BJ (cell line): ENCODE results near the gene SGTA. TPM values are rescaled to one million over a fixed set of nuclear protein-coding genes. Genes with fewer than 3 reads are reported as not detected.

Source experiments
- CTCF ChIA-PET: fragments of 350-600 bp; formaldehyde crosslinking; extraction: SDS; loops from one replicate; lab custom pipeline; 2021; ENCODE audit warnings: antibody characterized with exemption, inconsistent platforms; lab: Yijun Ruan, JAX
- POLR2A ChIA-PET: fragments of 300-600 bp; sonication (Branson Sonifier 250); formaldehyde crosslinking; extraction: SDS; loops from one replicate; lab custom pipeline; 2021; ENCODE audit warnings: antibody characterized with exemption; lab: Charles Lee
- DNase-seq: peaks from one replicate; pipeline ENCODE4 v3.0.0-alpha.2; 2011; ENCODE audit warnings: low read depth
- H3K27me3 ChIP-seq: 2 replicates; pipeline ENCODE4 v1.6.0; 2011; ENCODE audit warnings: low read length; ENCODE audit not compliant: control insufficient read depth, insufficient read depth
- H3K36me3 ChIP-seq: 2 replicates; pipeline ENCODE4 v1.5.1; 2011; ENCODE audit warnings: low read length; ENCODE audit not compliant: control insufficient read depth, insufficient read depth
- H3K4me3 ChIP-seq: 2 replicates; pipeline ENCODE4 v1.5.1; 2011; ENCODE audit warnings: low read depth, mild to moderate bottlenecking, control low read depth, low read length
- polyA plus RNA-seq: library from polyadenylated mRNA; depleted of rRNA; stranded (reverse); fragments of >200 nt; gene quantifications from 2 replicates; pipeline ENCODE4 v1.2.3, GENCODE V29; 2011
- TF ChIP-seq, protein P1 (sequence below): IDR thresholded peaks from 2 replicates; pipeline ENCODE4 v1.5.1; 2011; ENCODE audit warnings: low read depth, mild to moderate bottlenecking, control low read depth, inconsistent platforms, low read length, moderate library complexity; ENCODE audit not compliant: insufficient read depth

SGTA gene
- polyA plus RNA-seq, 1 experiment, result 88.2 TPM

DNA sequence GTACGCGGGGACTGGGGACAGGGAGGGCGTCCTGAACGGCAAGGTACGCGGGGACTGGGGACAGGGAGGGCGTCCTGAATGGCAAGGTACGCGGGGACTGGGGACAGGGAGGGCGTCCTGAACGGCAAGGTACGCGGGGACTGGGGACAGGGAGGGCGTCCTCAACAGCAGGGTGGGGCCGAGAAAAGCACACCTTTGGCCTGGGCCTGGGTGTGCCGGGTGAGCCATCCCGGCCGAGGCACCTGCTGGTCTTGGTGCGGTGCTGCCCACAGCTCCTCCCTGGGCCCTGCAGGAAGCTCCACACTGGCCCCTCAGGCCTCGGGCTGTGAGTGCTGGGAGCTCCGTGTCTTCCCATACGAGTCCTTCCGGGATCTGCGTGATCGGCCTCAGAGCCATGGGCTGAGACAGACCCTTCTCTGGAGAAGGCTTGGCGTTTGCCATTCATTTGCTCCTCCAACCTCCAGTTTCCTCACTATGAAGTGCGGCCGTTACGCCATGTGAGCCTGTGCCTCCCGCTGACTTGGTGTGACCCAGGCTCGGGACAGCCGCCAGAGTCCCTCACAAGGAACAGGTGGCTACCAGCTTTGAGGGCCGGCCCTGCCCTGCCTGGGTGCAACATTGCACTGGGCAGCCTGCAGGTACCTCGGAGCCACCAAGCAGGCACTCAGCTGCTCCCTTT, 28.8 kb upstream of the SGTA start:
- peaks cover 26% of the 10 kb centered on the region for H3K36me3 ChIP-seq
- TF ChIP-seq, protein P1, sequence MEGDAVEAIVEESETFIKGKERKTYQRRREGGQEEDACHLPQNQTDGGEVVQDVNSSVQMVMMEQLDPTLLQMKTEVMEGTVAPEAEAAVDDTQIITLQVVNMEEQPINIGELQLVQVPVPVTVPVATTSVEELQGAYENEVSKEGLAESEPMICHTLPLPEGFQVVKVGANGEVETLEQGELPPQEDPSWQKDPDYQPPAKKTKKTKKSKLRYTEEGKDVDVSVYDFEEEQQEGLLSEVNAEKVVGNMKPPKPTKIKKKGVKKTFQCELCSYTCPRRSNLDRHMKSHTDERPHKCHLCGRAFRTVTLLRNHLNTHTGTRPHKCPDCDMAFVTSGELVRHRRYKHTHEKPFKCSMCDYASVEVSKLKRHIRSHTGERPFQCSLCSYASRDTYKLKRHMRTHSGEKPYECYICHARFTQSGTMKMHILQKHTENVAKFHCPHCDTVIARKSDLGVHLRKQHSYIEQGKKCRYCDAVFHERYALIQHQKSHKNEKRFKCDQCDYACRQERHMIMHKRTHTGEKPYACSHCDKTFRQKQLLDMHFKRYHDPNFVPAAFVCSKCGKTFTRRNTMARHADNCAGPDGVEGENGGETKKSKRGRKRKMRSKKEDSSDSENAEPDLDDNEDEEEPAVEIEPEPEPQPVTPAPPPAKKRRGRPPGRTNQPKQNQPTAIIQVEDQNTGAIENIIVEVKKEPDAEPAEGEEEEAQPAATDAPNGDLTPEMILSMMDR, result no peak
- ChIA-PET CTCF (no interaction called here), POLR2A (no interaction called here)
- H3K27me3 ChIP-seq, result no peaks in the 10 kb centered on the region
- no peak for DNase-seq
- no peak overlapping the region for H3K4me3 ChIP-seq

DNA sequence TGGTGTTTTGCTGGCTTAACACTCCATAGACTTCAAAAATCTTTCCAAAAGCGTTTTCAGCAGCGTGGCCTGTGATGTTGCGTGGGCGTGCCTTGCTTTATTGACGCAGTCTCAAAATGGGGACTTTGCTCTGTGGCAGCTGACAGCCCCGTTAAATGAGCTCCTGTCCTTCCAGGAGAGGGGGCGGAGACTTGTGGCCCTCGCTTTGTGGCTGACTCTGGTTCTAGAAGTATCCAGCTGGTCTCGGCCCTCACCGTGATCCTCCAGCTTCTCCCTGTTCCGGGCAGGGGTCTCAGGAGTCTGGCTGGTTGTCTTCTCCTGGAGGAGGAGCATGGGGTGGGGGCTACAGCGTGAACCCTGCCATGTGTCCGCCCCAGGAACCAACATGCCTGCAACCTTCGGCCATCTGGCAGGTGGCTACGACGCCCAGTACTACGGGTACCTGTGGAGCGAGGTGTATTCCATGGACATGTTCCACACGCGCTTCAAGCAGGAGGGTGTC, 28.2 kb upstream of the SGTA start:
- peaks cover 26% of the 10 kb centered on the region for H3K36me3 ChIP-seq
- POLR2A ChIA-PET, result no interaction called here
- CTCF ChIA-PET, result no interaction called here

DNA sequence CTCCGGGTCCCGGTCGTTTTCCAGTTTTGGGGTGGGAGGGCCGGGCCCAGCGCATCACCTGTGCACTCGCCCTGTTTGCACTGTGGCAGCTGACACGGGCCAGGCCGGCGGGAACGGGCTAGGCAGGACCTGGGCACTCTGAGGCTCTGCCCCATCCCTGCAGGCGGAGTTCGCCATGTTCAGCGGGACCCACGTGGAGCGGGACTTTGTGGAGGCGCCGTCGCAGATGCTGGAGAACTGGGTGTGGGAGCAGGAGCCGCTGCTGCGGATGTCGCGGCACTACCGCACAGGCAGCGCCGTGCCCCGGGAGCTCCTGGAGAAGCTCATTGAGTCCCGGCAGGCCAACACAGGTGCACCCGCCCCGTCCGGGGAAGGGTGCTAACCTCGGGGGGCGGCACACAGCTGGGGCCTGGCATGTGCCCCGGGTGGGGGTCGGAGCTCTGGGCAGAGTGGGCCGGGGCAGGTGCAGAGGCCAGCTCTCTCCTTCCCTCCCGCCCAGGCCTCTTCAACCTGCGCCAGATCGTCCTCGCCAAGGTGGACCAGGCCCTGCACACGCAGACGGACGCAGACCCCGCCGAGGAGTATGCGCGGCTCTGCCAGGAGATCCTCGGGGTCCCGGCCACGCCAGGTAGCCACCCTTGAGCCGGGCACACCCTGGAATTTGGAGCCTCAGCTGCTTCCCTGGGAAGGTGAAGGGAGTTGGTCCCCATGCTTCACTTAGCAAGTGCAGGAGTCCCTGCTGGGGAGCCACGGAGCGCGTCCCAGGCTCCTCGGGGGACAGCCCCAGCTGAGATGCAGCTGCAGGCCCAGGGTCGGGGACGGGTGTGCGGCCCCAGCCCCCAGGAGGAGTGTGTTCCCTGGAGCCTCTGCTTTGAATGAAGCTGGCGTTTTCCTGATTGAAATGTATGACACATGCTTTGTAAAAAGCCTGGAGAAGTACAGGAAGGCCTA, 27.3 kb upstream of the SGTA start:
- Histone ChIP-seq H3K4me3 (no peak overlapping the region), H3K36me3 (peaks cover 28% of the 10 kb centered on the region), H3K27me3 (no peaks in the 10 kb centered on the region)
- DNase-seq, result no peak
- TF ChIP-seq, protein P1, result no peak
- ChIA-PET POLR2A (no interaction called here), CTCF (interaction anchor here (0.6 to 1.1 kb wide), 3 partner anchors 9 to 77 kb away, joined by 3 read pairs; no protein-coding TSS in a partner anchor)

More for the DNA sequence above, 28.2 kb upstream of the SGTA start:
- DNase-seq, result no peak
- TF ChIP-seq, protein P1, result no peak
- Histone ChIP-seq H3K4me3 (no peak overlapping the region), H3K27me3 (no peaks in the 10 kb centered on the region)

DNA sequence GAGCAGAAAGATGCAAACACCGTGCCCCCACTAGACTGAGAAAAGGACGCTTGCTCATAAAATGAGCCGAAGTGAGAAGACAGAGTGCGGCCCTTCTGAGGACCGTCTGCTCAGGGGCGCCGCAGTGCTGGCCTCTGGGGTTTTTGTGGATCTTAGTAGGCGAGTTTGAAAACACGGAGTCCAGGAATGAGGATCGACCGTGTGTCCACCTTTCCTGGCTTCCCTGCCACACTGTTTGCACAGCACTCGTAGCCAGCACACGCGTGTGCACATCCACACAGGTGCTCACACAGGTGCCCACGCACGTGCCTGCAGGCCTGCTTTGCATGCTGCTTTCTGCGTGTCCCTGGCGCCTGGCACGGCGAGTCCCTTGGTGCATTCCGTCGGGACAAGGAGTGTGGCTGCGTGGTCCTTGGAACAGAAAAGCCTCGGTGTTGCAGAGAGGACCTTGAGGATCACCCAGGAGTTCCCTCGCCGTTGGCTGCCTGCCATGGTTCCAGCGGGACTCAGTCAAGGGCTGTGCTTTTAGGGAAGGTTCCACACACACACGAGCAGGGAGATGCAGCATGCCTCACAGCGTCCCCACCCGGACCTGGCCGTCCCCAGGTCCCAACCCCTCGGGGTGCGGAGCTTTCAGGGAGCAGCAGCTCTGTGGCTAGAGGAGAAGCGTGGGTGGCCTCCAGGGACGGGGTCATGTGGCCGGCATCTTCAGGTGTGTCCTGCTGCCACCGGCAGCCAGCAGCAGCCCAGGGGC, 26.5 kb upstream of the SGTA start:
- CTCF ChIA-PET, result interaction anchor here (0.8 to 1.1 kb wide), 2 partner anchors 10 to 57 kb away, joined by 3 read pairs; no protein-coding TSS in a partner anchor
- Histone ChIP-seq H3K4me3 (no peak overlapping the region), H3K27me3 (no peaks in the 10 kb centered on the region), H3K36me3 (peaks cover 28% of the 10 kb centered on the region)
- no peak for DNase-seq
- TF ChIP-seq, protein P1, result no peak
- POLR2A ChIA-PET, result no interaction called here
